ENCODE measurements around the gene SLC6A11. TPM values are rescaled to one million over a fixed set of nuclear protein-coding genes. Genes with fewer than 3 reads are reported as not detected.

SLC6A11 gene
- polyA plus RNA-seq, 2 donors = 6.1 to 7.3 TPM

DNA sequence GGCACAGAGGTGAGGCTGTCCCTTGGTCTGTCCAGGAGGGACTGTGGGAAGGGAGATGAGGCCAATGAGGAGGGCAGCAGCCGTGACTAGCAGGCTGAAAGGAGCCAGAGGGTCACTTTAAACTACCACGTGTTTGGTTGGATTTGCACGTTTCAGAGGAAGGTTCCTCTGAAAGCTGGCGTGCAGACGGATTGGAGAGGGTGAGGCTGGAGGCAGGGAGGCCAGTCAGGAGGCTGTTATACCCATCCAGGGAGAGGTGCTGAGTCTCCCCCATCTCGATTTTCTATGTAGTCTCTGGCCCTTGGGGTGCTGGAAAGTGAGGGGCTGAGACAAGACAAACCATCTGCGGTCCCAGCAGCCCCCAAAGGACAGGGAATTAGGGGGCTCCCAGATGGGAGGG, 116.6 kb downstream of the SLC6A11 start:
- no peaks in the 10 kb centered on the region for H3K27me3 ChIP-seq (ENCODE audit: control insufficient read depth in 1 of 2, insufficient read depth in 2 of 2, low read length in 2 of 2)
- peak overlapping the region; percentile 92 to 94 for H3K27ac ChIP-seq (ENCODE audit: low read depth in 2 of 2, low read length in 1 of 2)
- H3K4me3 ChIP-seq (ENCODE audit: low read depth in 1 of 2, low read length in 2 of 2) = no peak overlapping the region
- 70 to 78% methylated on average over 7 of the region's 7 CpGs for WGBS, 2 donors
- H3K36me3 ChIP-seq (ENCODE audit: control insufficient read depth in 2 of 2, insufficient read depth in 2 of 2, low read length in 1 of 2) = no peaks in the 10 kb centered on the region
- peaks cover 8 to 43% of the 10 kb centered on the region in 2 donors for H3K4me1 ChIP-seq (ENCODE audit: control insufficient read depth in 2 of 2, insufficient read depth in 2 of 2, low read length in 1 of 2)
- no peaks in the 10 kb centered on the region for H3K9me3 ChIP-seq (ENCODE audit: control insufficient read depth in 2 of 2, insufficient read depth in 1 of 2, low read depth in 1 of 2, low read length in 1 of 2)

DNA sequence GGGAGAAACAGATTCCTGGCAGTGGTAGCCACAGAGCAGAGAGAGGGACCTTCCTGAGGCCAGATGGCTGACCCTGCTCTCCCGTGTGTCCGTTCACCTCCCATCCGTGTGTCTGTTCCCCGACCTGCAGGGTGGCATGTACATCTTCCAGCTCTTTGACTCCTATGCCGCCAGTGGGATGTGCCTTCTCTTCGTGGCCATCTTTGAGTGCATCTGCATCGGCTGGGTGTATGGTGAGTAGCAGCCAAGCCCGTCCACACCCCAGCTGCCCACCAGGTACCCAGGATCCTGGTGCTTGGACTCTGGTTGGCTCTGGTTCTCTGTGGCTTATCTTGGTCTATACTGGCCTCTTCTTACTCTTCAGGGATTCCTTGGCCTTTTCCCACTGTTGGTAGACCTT, 117.0 kb downstream of the SLC6A11 start:
- H3K27ac ChIP-seq (ENCODE audit: low read depth in 2 of 2, low read length in 1 of 2) = peak overlapping the region; percentile 92 to 94
- no peaks in the 10 kb centered on the region for H3K27me3 ChIP-seq (ENCODE audit: control insufficient read depth in 1 of 2, insufficient read depth in 2 of 2, low read length in 2 of 2)
- no peaks in the 10 kb centered on the region for H3K9me3 ChIP-seq (ENCODE audit: control insufficient read depth in 2 of 2, insufficient read depth in 1 of 2, low read depth in 1 of 2, low read length in 1 of 2)
- H3K36me3 ChIP-seq (ENCODE audit: control insufficient read depth in 2 of 2, insufficient read depth in 2 of 2, low read length in 1 of 2) = no peaks in the 10 kb centered on the region
- H3K4me3 ChIP-seq (ENCODE audit: low read depth in 1 of 2, low read length in 2 of 2) = no peak overlapping the region
- H3K4me1 ChIP-seq (ENCODE audit: control insufficient read depth in 2 of 2, insufficient read depth in 2 of 2, low read length in 1 of 2) = peaks cover 8 to 46% of the 10 kb centered on the region in 2 donors
- 84 to 91% methylated on average over 8 of the region's 8 CpGs for WGBS, 2 donors

DNA sequence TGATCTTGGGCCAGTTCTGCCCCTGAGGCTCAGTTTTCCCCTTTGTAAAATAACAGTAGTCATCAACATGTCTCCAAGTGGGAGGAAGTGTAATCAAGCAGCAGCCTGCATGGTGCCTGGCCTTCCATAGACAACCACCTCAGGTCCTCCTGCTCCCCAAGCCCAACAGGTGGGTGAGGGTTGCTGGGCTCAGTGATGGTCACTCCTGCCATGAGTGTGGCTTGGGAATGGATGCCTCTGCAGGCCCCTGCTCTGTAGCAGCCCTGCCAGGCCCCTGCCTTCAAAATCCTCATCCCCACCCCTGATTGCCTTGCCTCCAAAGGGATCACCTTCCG, 117.4 kb downstream of the SLC6A11 start:
- H3K4me3 ChIP-seq (ENCODE audit: low read depth in 1 of 2, low read length in 2 of 2) = no peak overlapping the region
- WGBS, 2 donors = 32 to 58% methylated on average over 1 of the region's 1 CpG
- peaks cover 3 to 42% of the 10 kb centered on the region in 2 donors for H3K4me1 ChIP-seq (ENCODE audit: control insufficient read depth in 2 of 2, insufficient read depth in 2 of 2, low read length in 1 of 2)
- H3K27me3 ChIP-seq (ENCODE audit: control insufficient read depth in 1 of 2, insufficient read depth in 2 of 2, low read length in 2 of 2) = no peaks in the 10 kb centered on the region
- peak overlapping the region; percentile 92 to 94 for H3K27ac ChIP-seq (ENCODE audit: low read depth in 2 of 2, low read length in 1 of 2)
- H3K9me3 ChIP-seq (ENCODE audit: control insufficient read depth in 2 of 2, insufficient read depth in 1 of 2, low read depth in 1 of 2, low read length in 1 of 2) = no peaks in the 10 kb centered on the region
- H3K36me3 ChIP-seq (ENCODE audit: control insufficient read depth in 2 of 2, insufficient read depth in 2 of 2, low read length in 1 of 2) = no peaks in the 10 kb centered on the region

DNA sequence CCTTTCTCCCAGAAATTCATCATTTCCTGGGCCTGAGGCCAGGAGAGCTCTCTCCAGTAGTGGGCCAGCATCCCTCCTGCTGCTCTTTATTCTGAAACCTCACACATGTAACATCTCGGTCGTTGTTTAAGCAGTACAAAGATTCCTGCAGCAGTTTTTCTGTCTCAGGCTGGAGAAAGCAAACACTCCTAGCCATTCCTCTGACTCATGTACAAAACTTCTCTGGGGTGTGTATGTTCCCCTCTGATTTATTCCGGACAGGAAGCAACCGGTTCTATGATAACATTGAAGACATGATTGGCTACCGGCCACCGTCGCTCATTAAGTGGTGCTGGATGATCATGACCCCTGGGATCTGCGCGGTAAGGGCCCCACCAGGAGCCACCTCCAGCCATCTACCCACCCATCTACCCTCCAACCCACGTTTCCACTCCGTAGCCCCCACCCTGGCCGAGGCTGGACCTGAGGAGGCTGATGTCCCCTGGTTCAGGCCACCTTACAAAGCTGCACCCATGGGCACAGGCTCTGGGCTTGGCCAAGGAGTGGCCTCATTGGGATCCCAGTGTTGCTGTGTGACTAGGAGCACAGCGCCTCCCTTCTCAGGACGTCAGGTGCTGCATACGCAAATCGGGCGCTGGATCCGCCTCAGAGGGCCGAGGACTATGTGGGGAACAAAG, 117.9 kb downstream of the SLC6A11 start:
- no peaks in the 10 kb centered on the region for H3K9me3 ChIP-seq (ENCODE audit: control insufficient read depth in 2 of 2, insufficient read depth in 1 of 2, low read depth in 1 of 2, low read length in 1 of 2)
- no peak overlapping the region for H3K4me3 ChIP-seq (ENCODE audit: low read depth in 1 of 2, low read length in 2 of 2)
- peak overlapping the region; percentile 92 to 94 for H3K27ac ChIP-seq (ENCODE audit: low read depth in 2 of 2, low read length in 1 of 2)
- H3K4me1 ChIP-seq (ENCODE audit: control insufficient read depth in 2 of 2, insufficient read depth in 2 of 2, low read length in 1 of 2) = peaks cover 2 to 41% of the 10 kb centered on the region in 2 donors
- WGBS, 2 donors = 55 to 62% methylated on average over 17 to 19 of the region's 19 CpGs
- no peaks in the 10 kb centered on the region for H3K27me3 ChIP-seq (ENCODE audit: control insufficient read depth in 1 of 2, insufficient read depth in 2 of 2, low read length in 2 of 2)
- H3K36me3 ChIP-seq (ENCODE audit: control insufficient read depth in 2 of 2, insufficient read depth in 2 of 2, low read length in 1 of 2) = no peaks in the 10 kb centered on the region

DNA sequence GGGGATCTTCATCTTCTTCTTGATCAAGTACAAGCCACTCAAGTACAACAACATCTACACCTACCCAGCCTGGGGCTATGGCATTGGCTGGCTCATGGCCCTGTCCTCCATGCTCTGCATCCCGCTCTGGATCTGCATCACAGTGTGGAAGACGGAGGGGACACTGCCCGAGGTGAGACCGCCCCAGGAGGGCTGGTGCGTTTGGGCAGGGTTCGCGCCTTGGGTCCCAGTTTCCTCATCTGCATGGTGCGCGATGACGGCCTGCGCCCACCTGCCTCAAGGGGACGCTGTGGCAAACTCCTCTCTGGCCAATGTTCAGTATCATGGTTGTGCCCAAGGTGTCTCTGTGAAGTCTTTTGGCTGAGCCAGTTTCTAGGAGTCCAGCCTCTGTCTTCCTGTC, 119.0 kb downstream of the SLC6A11 start:
- no peaks in the 10 kb centered on the region for H3K27me3 ChIP-seq (ENCODE audit: control insufficient read depth in 1 of 2, insufficient read depth in 2 of 2, low read length in 2 of 2)
- WGBS, 2 donors = 86 to 90% methylated on average over 12 of the region's 12 CpGs
- no peaks in the 10 kb centered on the region for H3K9me3 ChIP-seq (ENCODE audit: control insufficient read depth in 2 of 2, insufficient read depth in 1 of 2, low read depth in 1 of 2, low read length in 1 of 2)
- H3K27ac ChIP-seq (ENCODE audit: low read depth in 2 of 2, low read length in 1 of 2) = peak overlapping the region; percentile 92 to 94
- no peak overlapping the region for H3K4me3 ChIP-seq (ENCODE audit: low read depth in 1 of 2, low read length in 2 of 2)
- H3K36me3 ChIP-seq (ENCODE audit: control insufficient read depth in 2 of 2, insufficient read depth in 2 of 2, low read length in 1 of 2) = no peaks in the 10 kb centered on the region
- peaks cover 2 to 41% of the 10 kb centered on the region in 2 donors for H3K4me1 ChIP-seq (ENCODE audit: control insufficient read depth in 2 of 2, insufficient read depth in 2 of 2, low read length in 1 of 2)

DNA sequence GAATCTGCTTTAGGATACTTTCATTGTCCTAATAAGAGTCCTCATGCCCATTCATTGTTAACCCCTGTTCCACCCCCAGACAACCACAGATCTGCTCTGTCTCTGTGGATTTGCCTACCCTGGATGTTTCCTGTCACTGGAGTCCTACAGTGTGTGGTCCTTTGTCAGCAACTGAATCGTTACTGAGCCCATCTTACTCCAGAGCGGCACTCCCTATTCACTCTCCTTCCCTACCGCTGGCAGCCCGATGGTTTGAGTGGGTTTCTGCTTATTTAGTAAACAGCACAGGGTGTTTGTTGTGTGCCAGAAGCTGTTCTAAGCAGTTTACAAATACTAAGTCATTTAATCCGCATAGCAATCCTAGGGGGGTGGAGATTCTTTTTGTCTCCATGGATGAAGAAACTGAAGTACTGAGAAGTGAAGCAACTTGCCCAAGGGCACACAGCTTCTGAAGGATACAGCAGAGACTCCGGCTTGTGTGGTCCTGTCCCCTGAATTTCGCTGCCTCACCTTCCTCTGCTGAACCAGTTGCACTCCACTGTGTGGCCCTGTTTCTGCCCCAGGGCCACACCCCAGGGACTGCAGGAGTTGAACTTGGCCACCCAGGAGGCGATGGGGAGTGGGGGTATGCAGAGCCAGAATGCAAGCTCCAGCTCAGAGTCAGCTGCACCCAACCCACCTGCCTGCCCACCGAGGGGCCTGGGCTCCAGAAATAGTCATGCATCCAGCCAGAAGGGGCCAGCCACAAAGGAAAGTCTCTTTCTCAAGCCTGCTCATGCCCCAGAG, 120.0 kb downstream of the SLC6A11 start:
- no peak overlapping the region for H3K4me3 ChIP-seq (ENCODE audit: low read depth in 1 of 2, low read length in 2 of 2)
- H3K27ac ChIP-seq (ENCODE audit: low read depth in 2 of 2, low read length in 1 of 2) = peak overlapping the region; percentile 70 to 78
- 45 to 46% methylated on average over 9 of the region's 9 CpGs for WGBS, 2 donors
- peaks cover 2 to 41% of the 10 kb centered on the region in 2 donors for H3K4me1 ChIP-seq (ENCODE audit: control insufficient read depth in 2 of 2, insufficient read depth in 2 of 2, low read length in 1 of 2)
- no peaks in the 10 kb centered on the region for H3K9me3 ChIP-seq (ENCODE audit: control insufficient read depth in 2 of 2, insufficient read depth in 1 of 2, low read depth in 1 of 2, low read length in 1 of 2)
- no peaks in the 10 kb centered on the region for H3K36me3 ChIP-seq (ENCODE audit: control insufficient read depth in 2 of 2, insufficient read depth in 2 of 2, low read length in 1 of 2)
- H3K27me3 ChIP-seq (ENCODE audit: control insufficient read depth in 1 of 2, insufficient read depth in 2 of 2, low read length in 2 of 2) = no peaks in the 10 kb centered on the region

DNA sequence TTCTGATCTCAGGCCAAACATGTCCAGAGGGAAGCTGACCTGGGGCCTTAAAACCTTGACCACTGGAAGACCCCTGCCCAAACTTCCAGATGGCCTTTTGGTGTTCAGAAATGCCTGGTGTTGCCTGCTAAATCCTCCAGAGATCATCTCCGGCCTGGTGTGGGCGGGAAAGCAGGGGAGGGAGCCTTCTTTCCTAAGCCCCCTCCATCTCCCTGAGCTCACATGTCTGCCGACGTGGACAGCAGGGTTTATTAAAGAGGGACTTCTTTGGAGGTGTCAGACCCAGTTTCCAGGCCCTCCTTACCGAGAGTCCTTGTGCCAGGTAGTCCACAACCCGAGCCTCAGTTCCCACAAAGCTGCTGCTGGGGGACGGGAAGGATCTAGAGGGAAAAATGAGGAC, 120.7 kb downstream of the SLC6A11 start:
- H3K27me3 ChIP-seq (ENCODE audit: control insufficient read depth in 1 of 2, insufficient read depth in 2 of 2, low read length in 2 of 2) = no peaks in the 10 kb centered on the region
- H3K27ac ChIP-seq (ENCODE audit: low read depth in 2 of 2, low read length in 1 of 2) = peak overlapping the region; percentile 70 to 78
- no peaks in the 10 kb centered on the region for H3K9me3 ChIP-seq (ENCODE audit: control insufficient read depth in 2 of 2, insufficient read depth in 1 of 2, low read depth in 1 of 2, low read length in 1 of 2)
- H3K36me3 ChIP-seq (ENCODE audit: control insufficient read depth in 2 of 2, insufficient read depth in 2 of 2, low read length in 1 of 2) = no peaks in the 10 kb centered on the region
- H3K4me1 ChIP-seq (ENCODE audit: control insufficient read depth in 2 of 2, insufficient read depth in 2 of 2, low read length in 1 of 2) = peaks cover 2 to 41% of the 10 kb centered on the region in 2 donors
- no peak overlapping the region for H3K4me3 ChIP-seq (ENCODE audit: low read depth in 1 of 2, low read length in 2 of 2)
- 70 to 71% methylated on average over 7 of the region's 7 CpGs for WGBS, 2 donors

DNA sequence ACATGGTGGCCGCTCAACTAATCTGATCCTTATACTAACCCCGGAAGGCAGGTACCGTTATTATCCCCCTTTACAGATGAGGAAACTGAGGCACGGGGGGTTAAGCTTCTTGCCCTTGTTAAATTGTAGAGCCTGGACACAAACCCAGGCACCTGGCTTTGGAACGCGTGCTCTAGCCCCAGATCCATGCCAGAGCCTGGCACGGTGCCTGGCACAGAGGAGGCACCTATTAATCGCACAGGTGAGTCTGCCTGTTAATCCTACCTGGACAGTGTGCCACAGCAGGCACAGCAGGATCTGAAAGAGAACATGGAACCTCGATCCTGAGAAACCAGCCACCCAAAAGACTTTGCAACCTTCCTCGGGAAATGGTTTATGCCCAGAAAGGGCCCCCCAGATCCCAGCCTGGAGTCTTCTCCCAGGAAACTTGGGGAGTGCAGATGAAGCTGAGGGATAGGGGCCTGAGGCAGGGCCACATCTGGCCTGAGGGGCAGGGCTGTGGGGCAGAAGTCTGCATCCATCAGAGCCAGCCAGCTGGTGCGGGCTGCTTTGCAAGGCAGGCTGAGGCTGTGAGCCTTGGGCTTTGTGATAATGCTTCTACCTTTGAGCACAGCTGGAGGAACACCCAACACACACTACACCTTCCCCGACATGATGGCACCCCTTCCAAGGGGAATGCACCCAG, 121.3 kb downstream of the SLC6A11 start:
- WGBS, 2 donors = 59 to 66% methylated on average over 12 of the region's 12 CpGs
- H3K27me3 ChIP-seq (ENCODE audit: control insufficient read depth in 1 of 2, insufficient read depth in 2 of 2, low read length in 2 of 2) = no peaks in the 10 kb centered on the region

DNA sequence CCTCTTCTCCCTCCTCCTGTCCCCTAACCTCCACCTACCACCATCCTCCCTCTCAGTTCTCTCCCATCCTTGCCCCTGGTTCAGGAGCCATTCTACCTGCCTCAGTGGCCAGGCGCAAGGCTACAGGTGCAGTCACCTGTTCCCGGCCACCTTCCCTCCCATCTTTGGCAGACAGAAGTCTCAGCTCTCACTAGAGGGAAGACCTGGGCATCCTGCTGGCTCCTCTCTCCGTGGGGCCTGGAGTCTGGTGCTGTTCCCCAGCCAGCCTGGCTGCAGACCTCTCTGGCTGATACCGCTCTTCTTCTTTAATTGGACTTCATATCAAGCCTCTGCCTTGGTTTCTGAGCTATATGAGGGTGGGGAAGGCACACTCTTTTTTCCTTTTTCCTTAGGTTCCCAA, 123.5 kb downstream of the SLC6A11 start:
- no peaks in the 10 kb centered on the region for H3K9me3 ChIP-seq (ENCODE audit: control insufficient read depth in 2 of 2, insufficient read depth in 1 of 2, low read depth in 1 of 2, low read length in 1 of 2)
- 82 to 90% methylated on average over 4 of the region's 4 CpGs for WGBS, 2 donors
- no peaks in the 10 kb centered on the region for H3K36me3 ChIP-seq (ENCODE audit: control insufficient read depth in 2 of 2, insufficient read depth in 2 of 2, low read length in 1 of 2)
- peaks cover 2 to 28% of the 10 kb centered on the region in 2 donors for H3K4me1 ChIP-seq (ENCODE audit: control insufficient read depth in 2 of 2, insufficient read depth in 2 of 2, low read length in 1 of 2)
- no peak overlapping the region for H3K4me3 ChIP-seq (ENCODE audit: low read depth in 1 of 2, low read length in 2 of 2)
- no peak overlapping the region for H3K27ac ChIP-seq (ENCODE audit: low read depth in 2 of 2, low read length in 1 of 2)
- no peaks in the 10 kb centered on the region for H3K27me3 ChIP-seq (ENCODE audit: control insufficient read depth in 1 of 2, insufficient read depth in 2 of 2, low read length in 2 of 2)

More for the DNA sequence above, 121.3 kb downstream of the SLC6A11 start:
- Histone ChIP-seq H3K36me3 (ENCODE audit: control insufficient read depth in 2 of 2, insufficient read depth in 2 of 2, low read length in 1 of 2) (no peaks in the 10 kb centered on the region), H3K27ac (ENCODE audit: low read depth in 2 of 2, low read length in 1 of 2) (peak overlapping the region; percentile 70 to 78), H3K4me1 (ENCODE audit: control insufficient read depth in 2 of 2, insufficient read depth in 2 of 2, low read length in 1 of 2) (peaks cover 2 to 41% of the 10 kb centered on the region in 2 donors), H3K9me3 (ENCODE audit: control insufficient read depth in 2 of 2, insufficient read depth in 1 of 2, low read depth in 1 of 2, low read length in 1 of 2) (no peaks in the 10 kb centered on the region), H3K4me3 (ENCODE audit: low read depth in 1 of 2, low read length in 2 of 2) (no peak overlapping the region)
